K562 (cell line): Measurements from ENCODE around the gene THOP1. TPM values are rescaled to one million over a fixed set of nuclear protein-coding genes. Genes with fewer than 3 reads are reported as not detected.

Experiments
- ATAC-seq: fragments of 200-7000 bp; cut with Tn5 transposase; 3 replicates; pipeline ENCODE4 v1.9.1; 2020; ENCODE audit warnings: moderate library complexity
- BruUV-seq: library from RNA; stranded (reverse); fragments of 400-500 nt; replicated peaks from 2 replicates; lab custom pipeline; 2021; lab: Mats Ljungman, UMichigan
- CTCF ChIA-PET: fragments of 300-600 bp; formaldehyde crosslinking; extraction: SDS; loops from one replicate; lab custom pipeline; 2021; ENCODE audit warnings: low intra/inter-chr PET ratio; lab: Yijun Ruan, JAX
- POLR2A ChIA-PET: fragments of 300-600, 350-650 bp; sonication (Branson Sonifier 250); formaldehyde crosslinking; extraction: SDS; loops from one replicate; lab custom pipeline; 2021; ENCODE audit warnings: antibody characterized with exemption, inconsistent platforms; lab: Yijun Ruan, JAX
- DNase-seq, 4 experiments: peaks; one replicate each; pipeline versions ENCODE4 v3.0.0 to v3.0.0-alpha.2; 2011 to 2018; ENCODE audit warnings: low spot score in 3 of 4, mixed read lengths in 3 of 4; ENCODE audit errors: extremely low read depth in 1 of 4
- FAIRE-seq: peaks from 2 replicates; lab custom pipeline; 2011; peaks lifted over from hg19 to GRCh38; lab: Jason Lieb, UNC
- H2AFZ ChIP-seq: 2 replicates; pipeline ENCODE4 v1.6.0; 2011; ENCODE audit warnings: low read depth, low read length, control low read depth, inconsistent platforms
- H3K27ac ChIP-seq: fragments of 200-600 bp; 3 replicates; pipeline ENCODE4 v1.8.0; 2011; ENCODE audit warnings: low read depth, mild to moderate bottlenecking, control low read depth, inconsistent platforms, low read length, moderate library complexity, mixed read lengths; ENCODE audit errors: extremely low read depth
- H3K27me3 ChIP-seq, 2 experiments: fragments of 300-600 bp in 1 of 2; 2 replicates in 1 of 2; 3 replicates in 1 of 2; pipeline versions ENCODE4 v1.6.0 to v1.8.0; 2011; ENCODE audit warnings: inconsistent platforms in 2 of 2, low read length in 2 of 2, mild to moderate bottlenecking in 1 of 2, mixed read lengths in 1 of 2, moderate library complexity in 1 of 2; ENCODE audit not compliant: control insufficient read depth in 2 of 2, insufficient read depth in 2 of 2
- H3K36me3 ChIP-seq: fragments of 300-600 bp; 3 replicates; pipeline ENCODE4 v1.8.0; 2011; ENCODE audit warnings: mild to moderate bottlenecking, low read length, inconsistent platforms; ENCODE audit not compliant: control insufficient read depth, insufficient read depth
- H3K4me1 ChIP-seq, 2 experiments: fragments of 200-600 bp in 1 of 2; replicated peaks in 1 of 2; 2 replicates in 1 of 2; 3 replicates in 1 of 2; pipeline versions ENCODE4 v1.5.1 to v1.8.0; 2011; ENCODE audit warnings: inconsistent platforms in 2 of 2, low read length in 2 of 2, mild to moderate bottlenecking in 1 of 2, mixed read lengths in 1 of 2, moderate library complexity in 1 of 2; ENCODE audit not compliant: control insufficient read depth in 2 of 2, insufficient read depth in 2 of 2
- H3K4me2 ChIP-seq: 2 replicates; pipeline ENCODE4 v1.6.1; 2011; ENCODE audit warnings: low read length, control low read depth, inconsistent platforms, mixed read lengths; ENCODE audit not compliant: insufficient read depth
- H3K4me3 ChIP-seq: fragments of 200-600 bp; sonication (generic), shearing (Covaris generic); 2 replicates; pipeline ENCODE4 v1.5.1; 2016; ENCODE audit warnings: control low read depth, inconsistent platforms
- H3K79me2 ChIP-seq: fragments of 200-600 bp; 3 replicates; pipeline ENCODE4 v1.8.0; 2011; ENCODE audit warnings: low read length, inconsistent platforms; ENCODE audit not compliant: control insufficient read depth, insufficient read depth
- H3K9ac ChIP-seq, 2 experiments: 2 replicates each; pipeline versions ENCODE4 v1.6.0 to v1.6.1; 2011; ENCODE audit warnings: low read depth in 2 of 2, low read length in 2 of 2, control low read depth in 1 of 2, inconsistent platforms in 1 of 2, mild to moderate bottlenecking in 1 of 2, mixed read lengths in 1 of 2; ENCODE audit not compliant: insufficient read depth in 1 of 2
- H3K9me1 ChIP-seq: one replicate; pipeline ENCODE4 v1.6.0; 2011; ENCODE audit warnings: inconsistent platforms, mild to moderate bottlenecking, low read length, moderate library complexity; ENCODE audit not compliant: control insufficient read depth, insufficient read depth
- H3K9me3 ChIP-seq: replicated peaks from 2 replicates; pipeline ENCODE4 v1.5.1; 2011; ENCODE audit warnings: low read depth, low read length, inconsistent platforms; ENCODE audit not compliant: control insufficient read depth, insufficient read depth
- H4K20me1 ChIP-seq: replicated peaks from 2 replicates; pipeline ENCODE4 v1.6.1; 2011; ENCODE audit warnings: low read length, inconsistent platforms, mixed read lengths; ENCODE audit not compliant: control insufficient read depth, insufficient read depth
- CEBPB ChIP-seq: fragments of 450-650 bp; IDR thresholded peaks from 2 replicates; pipeline ENCODE4 v1.6.1; 2016; ENCODE audit warnings: missing genetic modification characterization, missing compliant biosample characterization
- CREM ChIP-seq: IDR thresholded peaks from 2 replicates; pipeline ENCODE4 v1.6.1; 2014; ENCODE audit warnings: antibody characterized with exemption, low read depth
- CSDE1 ChIP-seq, 2 experiments: fragments of 450-650 bp; IDR thresholded peaks; 2 replicates each; pipeline ENCODE4 v1.6.1; 2016; ENCODE audit warnings: mild to moderate bottlenecking in 1 of 2
- KAT2B ChIP-seq: IDR thresholded peaks from one replicate; pipeline ENCODE4 v1.6.1; 2012; ENCODE audit warnings: low read depth, mild to moderate bottlenecking, control low read depth, inconsistent platforms, low read length, moderate library complexity
- MAX ChIP-seq: sonication (generic); formaldehyde crosslinking; IDR thresholded peaks from 2 replicates; pipeline ENCODE4 v1.9.0; 2022; ENCODE audit warnings: mild to moderate bottlenecking, missing genetic modification reagents
- MTA2 ChIP-seq: fragments of 450-650 bp; IDR thresholded peaks from 2 replicates; pipeline ENCODE4 v1.6.1; 2016; ENCODE audit warnings: low read depth
- TAL1 ChIP-seq: fragments of 450-650 bp; IDR thresholded peaks from 2 replicates; pipeline ENCODE4 v1.6.1; 2016; ENCODE audit warnings: mild to moderate bottlenecking
- ZBTB12 ChIP-seq: fragments of 250-450 bp; sonication (Bioruptor Pico); IDR thresholded peaks from 2 replicates; pipeline ENCODE4 v1.4.0; 2020
- ZNF146 ChIP-seq: IDR thresholded peaks from one replicate; pipeline ENCODE4 v1.6.1; 2018; ENCODE audit warnings: missing compliant biosample characterization; ENCODE audit not compliant: unreplicated experiment
- ZNF212 ChIP-seq: fragments of 450-650 bp; formaldehyde crosslinking; IDR thresholded peaks from 2 replicates; pipeline ENCODE4 v1.4.0; 2020; ENCODE audit warnings: mild to moderate bottlenecking
- ZNF518B ChIP-seq: fragments of 250-450 bp; sonication (Bioruptor Pico); IDR thresholded peaks from 2 replicates; pipeline ENCODE4 v1.5.0; 2021; ENCODE audit warnings: mild to moderate bottlenecking, moderate library complexity
- ZNF584 ChIP-seq: fragments of 200-800 bp; sonication (Bioruptor generic); IDR thresholded peaks from 2 replicates; pipeline ENCODE4 v1.6.1; 2016; ENCODE audit warnings: low read depth, mild to moderate bottlenecking, missing genetic modification characterization, missing compliant biosample characterization
- WGBS: fragments of 100-300 bp; shearing (Covaris generic); methylation state at CpG from one replicate; pipeline ENCODE4 v1.1.6; 2016; ENCODE audit warnings: low coverage, mixed read lengths; ENCODE audit not compliant: insufficient coverage; ENCODE audit errors: missing lambda C conversion rate; 5-methylcytosine and 5-hydroxymethylcytosine counted together
- in situ Hi-C: fragments of 300-500 bp; cut with MboI; formaldehyde crosslinking; loops from 4 replicates; pipeline ENCODE4 v1.15.0; 2018; ENCODE audit warnings: inconsistent platforms, mixed read lengths
- intact Hi-C: fragments of 100-400 bp; cut with micrococcal nuclease; formaldehyde crosslinking; loops from 2 replicates; pipeline ENCODE4 v1.14.2; 2022
- polyA plus RNA-seq, 8 experiments: library from polyadenylated mRNA; depleted of rRNA in 4 of 8; stranded (reverse) in 5 of 8; unstranded in 3 of 8; fragments of >200 nt; fragmentation: Nextera tagmentation in 2 of 8; fragmentation: Illumina TruSeq in 1 of 8; extraction: Ambion mirVana in 2 of 8; extraction: Trizol in 1 of 8; gene quantifications; 2 replicates each; pipeline versions ENCODE4 v1.2.1 to v1.2.3, GENCODE V29; 2011 to 2014; ENCODE audit warnings: inconsistent platforms in 1 of 8, missing spikeins in 1 of 8
- total RNA-seq, 7 experiments: library from RNA; depleted of rRNA in 6 of 7; stranded (reverse); fragments of >200 nt in 6 of 7; fragmentation: Illumina TruSeq in 2 of 7; extraction: Trizol in 2 of 7; gene quantifications; 2 replicates each; pipeline versions ENCODE4 v1.2.1 to v1.2.3, GENCODE V29; 2011 to 2021; ENCODE audit warnings: low replicate concordance in 1 of 7
- TF ChIP-seq, protein P1 (sequence below): sonication (generic); formaldehyde crosslinking; IDR thresholded peaks from 2 replicates; pipeline ENCODE4 v1.8.1; 2023; ENCODE audit warnings: mild to moderate bottlenecking, missing genetic modification reagents

Gene THOP1
- total and polyA plus RNA-seq, 9 of the 15 experiments (the other 6 are each of a cell fraction or from before 2014, with no cell fraction given) = 1.3 to 255 (median 96.1) TPM

DNA sequence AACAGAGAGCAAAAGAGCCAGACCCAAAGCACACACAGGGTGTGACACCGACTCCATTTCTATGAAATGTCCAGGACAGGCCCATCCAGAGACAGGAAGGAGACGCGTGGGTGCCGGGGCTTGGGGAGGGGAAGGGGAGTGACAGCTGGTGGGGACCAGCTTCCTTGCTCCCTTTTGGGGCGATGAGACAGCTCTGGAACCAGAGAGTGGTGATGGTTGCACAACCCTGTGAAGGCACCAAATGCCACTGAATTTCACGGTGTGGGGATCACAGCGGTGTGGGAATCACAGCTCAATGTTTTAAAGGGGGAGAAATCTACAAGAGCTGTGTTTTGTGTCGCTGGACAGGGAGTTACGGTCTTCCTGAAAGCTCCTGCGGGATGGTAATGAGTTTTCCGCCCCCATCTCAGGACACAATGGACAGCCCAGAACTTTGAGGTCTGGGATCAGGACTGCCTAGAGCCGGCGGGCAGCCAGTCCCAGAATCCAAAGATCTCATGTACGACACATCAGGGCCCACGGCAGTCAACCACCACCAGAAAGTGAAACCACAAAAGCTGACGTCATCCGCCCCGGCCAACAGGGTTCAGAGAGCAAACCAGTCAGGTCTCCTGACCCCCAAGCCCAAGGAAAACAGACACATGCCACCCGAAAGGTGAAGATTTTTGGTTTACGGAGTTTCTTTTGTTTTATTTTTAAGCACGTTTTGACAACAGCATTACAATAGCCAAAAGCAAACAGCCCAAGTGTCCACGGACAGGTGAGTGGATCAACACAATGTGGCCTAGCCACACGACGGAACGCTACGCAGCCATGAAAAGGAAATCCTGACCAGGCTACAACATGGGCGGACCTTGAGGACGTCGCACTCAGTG lies 9.5 kb upstream of the THOP1 start:
- H3K36me3 ChIP-seq = peaks cover 75% of the 10 kb centered on the region; the same call in 2 of the 3 replicates
- peaks cover 5 to 33% of the 10 kb centered on the region in 2 experiments for H3K4me1 ChIP-seq
- H3K9me1 ChIP-seq = no peaks in the 10 kb centered on the region
- 75% methylated on average over 26 of the region's 29 CpGs for WGBS
- BruUV-seq = no TSS peak
- intact Hi-C loops = no loop called here
- H2AFZ ChIP-seq = no peak overlapping the region
- peak overlapping the region; percentile 56 for H3K4me2 ChIP-seq
- in situ Hi-C loops = no loop called here
- POLR2A ChIA-PET = interaction anchor here (0.6 kb wide), 3 partner anchors 19 to 697 kb away, joined by 3 to 4 read pairs (median 3); no protein-coding TSS in a partner anchor
- DNase-seq = peak in 3 of 4 experiments; percentile 47 to 64 (median 57)
- peak overlapping the region; percentile 60; the same call in 2 of the 3 replicates for H3K27ac ChIP-seq
- FAIRE-seq = peak; percentile 82
- peaks cover 26% of the 10 kb centered on the region for H4K20me1 ChIP-seq
- no peak overlapping the region for H3K4me3 ChIP-seq
- H3K27me3 ChIP-seq = no peaks in the 10 kb centered on the region
- H3K79me2 ChIP-seq = peaks cover 91% of the 10 kb centered on the region
- H3K9me3 ChIP-seq = no peaks in the 10 kb centered on the region
- H3K9ac ChIP-seq = peak overlapping the region; percentile 23 to 68; a peak in 2 of 4 replicates
- CTCF ChIA-PET = no interaction called here
- peak; percentile 72 for ATAC-seq
- no peak for TF ChIP-seq ZNF584 (CRISPR knock-in tag)
- 0 out of 2 replicates have a peak, but pooled peaks have one; percentile 15 for TF ChIP-seq MAX (CRISPR knock-in tag)
- TF ChIP-seq, protein P1, sequence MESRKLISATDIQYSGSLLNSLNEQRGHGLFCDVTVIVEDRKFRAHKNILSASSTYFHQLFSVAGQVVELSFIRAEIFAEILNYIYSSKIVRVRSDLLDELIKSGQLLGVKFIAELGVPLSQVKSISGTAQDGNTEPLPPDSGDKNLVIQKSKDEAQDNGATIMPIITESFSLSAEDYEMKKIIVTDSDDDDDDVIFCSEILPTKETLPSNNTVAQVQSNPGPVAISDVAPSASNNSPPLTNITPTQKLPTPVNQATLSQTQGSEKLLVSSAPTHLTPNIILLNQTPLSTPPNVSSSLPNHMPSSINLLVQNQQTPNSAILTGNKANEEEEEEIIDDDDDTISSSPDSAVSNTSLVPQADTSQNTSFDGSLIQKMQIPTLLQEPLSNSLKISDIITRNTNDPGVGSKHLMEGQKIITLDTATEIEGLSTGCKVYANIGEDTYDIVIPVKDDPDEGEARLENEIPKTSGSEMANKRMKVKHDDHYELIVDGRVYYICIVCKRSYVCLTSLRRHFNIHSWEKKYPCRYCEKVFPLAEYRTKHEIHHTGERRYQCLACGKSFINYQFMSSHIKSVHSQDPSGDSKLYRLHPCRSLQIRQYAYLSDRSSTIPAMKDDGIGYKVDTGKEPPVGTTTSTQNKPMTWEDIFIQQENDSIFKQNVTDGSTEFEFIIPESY (CRISPR knock-in tag) = no peak
- peak; percentile 97 for TF ChIP-seq ZNF146 (CRISPR knock-in tag)
- TF ChIP-seq CSDE1 (IDR thresholded peaks at IDR 0.05) = no peak
- no peak for TF ChIP-seq MTA2
- no peak for TF ChIP-seq KAT2B
- TF ChIP-seq CREM = peak; percentile 50; the same call in 1 of the 2 replicates
- no peak for TF ChIP-seq ZNF212 (CRISPR knock-in tag)
- TF ChIP-seq ZBTB12 (CRISPR knock-in tag) = 0 out of 2 replicates have a peak, but pooled peaks have one; percentile 20
- TF ChIP-seq TAL1 = no peak
- TF ChIP-seq CEBPB (tag) = 0 out of 2 replicates have a peak, but pooled peaks have one; percentile 7
- no peak for TF ChIP-seq ZNF518B (CRISPR knock-in tag)
